ENCODE results near the gene TBX22. TPM values are rescaled to one million over a fixed set of nuclear protein-coding genes. Genes with fewer than 3 reads are reported as not detected.
"Not testable (repeated sequence)": the region's sequence is repeated elsewhere in the genome, so short reads cannot be mapped to it uniquely, and the experiment has no call there.

TBX22 gene, protein sequence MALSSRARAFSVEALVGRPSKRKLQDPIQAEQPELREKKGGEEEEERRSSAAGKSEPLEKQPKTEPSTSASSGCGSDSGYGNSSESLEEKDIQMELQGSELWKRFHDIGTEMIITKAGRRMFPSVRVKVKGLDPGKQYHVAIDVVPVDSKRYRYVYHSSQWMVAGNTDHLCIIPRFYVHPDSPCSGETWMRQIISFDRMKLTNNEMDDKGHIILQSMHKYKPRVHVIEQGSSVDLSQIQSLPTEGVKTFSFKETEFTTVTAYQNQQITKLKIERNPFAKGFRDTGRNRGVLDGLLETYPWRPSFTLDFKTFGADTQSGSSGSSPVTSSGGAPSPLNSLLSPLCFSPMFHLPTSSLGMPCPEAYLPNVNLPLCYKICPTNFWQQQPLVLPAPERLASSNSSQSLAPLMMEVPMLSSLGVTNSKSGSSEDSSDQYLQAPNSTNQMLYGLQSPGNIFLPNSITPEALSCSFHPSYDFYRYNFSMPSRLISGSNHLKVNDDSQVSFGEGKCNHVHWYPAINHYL
- total RNA-seq: under 1 TPM; 0.06 to 0.30 TPM
- under 1 TPM; 0.21 to 0.24 TPM for polyA plus RNA-seq (ENCODE audit: insufficient read length in 2 of 2)
- long read RNA-seq, donor 1: 0 reads
- long read RNA-seq, donor 2: 0 reads
- long read RNA-seq, donor 3: 0 reads
- long read RNA-seq, donor 4: 0 reads

DNA sequence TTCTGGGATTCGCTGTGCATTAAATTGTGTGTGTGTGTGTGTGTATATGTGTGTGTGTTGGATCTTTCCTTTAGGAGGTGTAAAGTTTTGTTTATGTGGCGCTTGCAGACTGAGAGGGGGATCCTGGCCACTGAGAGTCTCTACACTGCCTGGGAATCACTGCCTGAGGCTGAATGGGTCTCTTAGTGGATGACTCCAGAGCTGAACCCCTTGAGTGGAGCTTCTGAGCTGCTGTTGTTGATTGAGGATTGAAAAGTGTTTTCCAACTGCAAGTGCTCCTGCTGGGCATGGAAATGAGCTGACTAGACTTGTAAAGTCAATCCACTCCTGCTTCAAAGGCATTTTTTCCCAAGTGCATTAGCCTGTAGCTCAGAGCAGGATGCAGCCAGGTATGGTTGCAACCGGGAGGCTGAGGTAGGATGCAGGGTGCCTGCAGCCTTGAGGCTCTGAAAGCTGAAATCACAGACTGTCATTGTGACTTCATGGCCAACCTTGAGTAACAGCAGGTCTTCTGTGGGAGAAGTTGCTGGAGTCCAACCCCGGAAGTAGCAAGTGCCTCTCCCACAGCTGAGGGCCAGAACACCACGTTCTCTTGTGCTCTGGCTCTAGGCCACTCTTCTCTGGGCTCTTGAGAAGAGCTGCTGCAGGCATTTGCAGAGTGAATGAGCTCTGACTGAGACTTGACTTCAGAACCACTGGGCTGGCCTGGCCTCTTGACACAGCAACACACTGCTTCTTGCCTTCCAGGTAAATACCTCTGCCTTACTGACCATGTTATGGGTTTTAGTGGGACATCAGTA is at the start of gene TBX22:
TSS of gene TBX22 (plus strand) at position 613 of the 800 bp plus-strand sequence. CDS start 7,517 bp downstream, outside the sequence.
- DNase-seq (ENCODE audit: low read depth in 4 of 6, low spot score in 6 of 6): no peak
- H3K27ac ChIP-seq (ENCODE audit: low read depth, low read length): no peak within 1 kb of the TSS
- no peaks in the 10 kb centered on the region for H3K36me3 ChIP-seq (ENCODE audit: control insufficient read depth, insufficient read depth, low read length)
- H3K4me3 ChIP-seq (ENCODE audit: low read depth, low read length): no peak within 1 kb of the TSS
- peaks cover 7% of the 10 kb centered on the region for H3K27me3 ChIP-seq (ENCODE audit: control insufficient read depth, insufficient read depth, low read length)
- H3K9me3 ChIP-seq (ENCODE audit: control insufficient read depth, insufficient read depth, low read length): no peaks in the 10 kb centered on the region
- no peaks in the 10 kb centered on the region for H3K4me1 ChIP-seq (ENCODE audit: control insufficient read depth, insufficient read depth, low read length)
- 39% methylated on average over 5 of the region's 5 CpGs for WGBS (ENCODE audit: insufficient coverage)

DNA sequence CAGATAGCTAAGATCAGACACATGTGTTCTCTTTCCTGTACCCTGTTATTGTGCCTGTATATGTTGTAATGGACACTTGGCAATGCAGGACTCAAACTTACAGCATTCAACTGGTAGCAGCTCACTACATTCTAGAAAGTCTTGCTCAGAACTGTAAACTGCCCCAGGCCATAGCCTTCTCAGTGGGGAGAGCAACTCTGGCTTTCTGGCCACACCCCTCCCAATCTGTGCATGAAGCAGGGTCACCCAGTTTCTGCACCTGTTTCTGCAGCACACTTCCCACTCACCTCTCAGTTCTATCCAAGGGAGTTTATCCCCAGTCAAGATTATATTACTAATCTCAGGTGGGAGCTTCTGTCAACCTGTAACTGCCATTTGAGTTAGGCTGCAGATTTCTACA is 38.9 kb upstream of the TBX22 start:
- DNase-seq (ENCODE audit: low read depth in 4 of 6, low spot score in 6 of 6): no peak
- H3K27me3 ChIP-seq (ENCODE audit: control insufficient read depth, insufficient read depth, low read length): no peaks in the 10 kb centered on the region
- H3K4me3 ChIP-seq (ENCODE audit: low read depth, low read length): no peak overlapping the region
- no peaks in the 10 kb centered on the region for H3K4me1 ChIP-seq (ENCODE audit: control insufficient read depth, insufficient read depth, low read length)
- H3K9me3 ChIP-seq (ENCODE audit: control insufficient read depth, insufficient read depth, low read length): no peaks in the 10 kb centered on the region
- H3K36me3 ChIP-seq (ENCODE audit: control insufficient read depth, insufficient read depth, low read length): no peaks in the 10 kb centered on the region
- H3K27ac ChIP-seq (ENCODE audit: low read depth, low read length): no peak overlapping the region

DNA sequence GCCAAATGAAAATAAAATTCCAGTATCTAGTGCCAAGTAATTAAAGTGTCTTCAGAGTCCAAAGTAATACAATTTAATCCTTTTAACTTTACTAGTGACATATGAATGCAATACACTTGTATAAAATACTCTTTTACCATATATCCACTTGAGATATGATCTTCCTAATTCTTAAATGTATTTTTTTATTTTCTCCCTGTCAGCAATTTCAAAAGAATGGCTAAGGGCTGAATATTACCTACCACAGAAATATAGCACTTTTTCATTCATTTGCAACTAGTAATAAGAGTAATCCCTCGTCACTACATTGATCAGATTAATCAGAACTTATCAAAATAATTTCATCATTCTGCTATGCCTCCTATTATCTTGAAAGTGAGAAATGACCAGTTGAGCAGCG is 10.1 kb upstream of the TBX22 start:
- Histone ChIP-seq H3K4me3 (ENCODE audit: low read depth, low read length) (no peak overlapping the region), H3K27me3 (ENCODE audit: control insufficient read depth, insufficient read depth, low read length) (no peaks in the 10 kb centered on the region), H3K27ac (ENCODE audit: low read depth, low read length) (no peak overlapping the region), H3K4me1 (ENCODE audit: control insufficient read depth, insufficient read depth, low read length) (no peaks in the 10 kb centered on the region), H3K9me3 (ENCODE audit: control insufficient read depth, insufficient read depth, low read length) (no peaks in the 10 kb centered on the region), H3K36me3 (ENCODE audit: control insufficient read depth, insufficient read depth, low read length) (no peaks in the 10 kb centered on the region)
- WGBS (ENCODE audit: insufficient coverage): 57% methylated on average over 1 of the region's 2 CpGs
- DNase-seq (ENCODE audit: low read depth in 4 of 6, low spot score in 6 of 6): no peak

DNA sequence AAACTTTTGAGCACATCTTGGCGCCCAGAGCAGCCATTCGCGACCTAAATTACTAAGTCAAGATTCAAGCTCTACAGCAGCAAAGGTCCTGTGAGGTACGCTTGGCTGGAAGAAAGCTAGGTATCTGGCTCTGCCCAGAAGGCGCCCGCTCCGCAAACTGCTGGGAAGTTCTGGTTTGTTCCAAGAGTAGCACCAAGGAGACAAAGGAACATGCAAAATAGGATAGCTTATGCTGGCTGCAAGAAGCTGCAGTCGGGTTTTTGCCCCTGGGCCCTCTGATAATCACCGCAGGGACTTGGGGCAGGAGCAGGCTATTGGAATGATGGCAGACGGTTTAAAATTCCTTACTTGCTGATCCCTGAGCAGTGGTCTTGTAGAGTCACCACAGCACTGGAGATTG is 3.0 kb upstream of the TBX22 start:
- 69% methylated on average over 10 of the region's 10 CpGs for WGBS (ENCODE audit: insufficient coverage)
- Histone ChIP-seq H3K36me3 (ENCODE audit: control insufficient read depth, insufficient read depth, low read length) (no peaks in the 10 kb centered on the region), H3K4me3 (ENCODE audit: low read depth, low read length) (no peak overlapping the region), H3K4me1 (ENCODE audit: control insufficient read depth, insufficient read depth, low read length) (no peaks in the 10 kb centered on the region), H3K27me3 (ENCODE audit: control insufficient read depth, insufficient read depth, low read length) (peaks cover 7% of the 10 kb centered on the region), H3K9me3 (ENCODE audit: control insufficient read depth, insufficient read depth, low read length) (no peaks in the 10 kb centered on the region), H3K27ac (ENCODE audit: low read depth, low read length) (no peak overlapping the region)
- no peak for DNase-seq (ENCODE audit: low read depth in 4 of 6, low spot score in 6 of 6)

DNA sequence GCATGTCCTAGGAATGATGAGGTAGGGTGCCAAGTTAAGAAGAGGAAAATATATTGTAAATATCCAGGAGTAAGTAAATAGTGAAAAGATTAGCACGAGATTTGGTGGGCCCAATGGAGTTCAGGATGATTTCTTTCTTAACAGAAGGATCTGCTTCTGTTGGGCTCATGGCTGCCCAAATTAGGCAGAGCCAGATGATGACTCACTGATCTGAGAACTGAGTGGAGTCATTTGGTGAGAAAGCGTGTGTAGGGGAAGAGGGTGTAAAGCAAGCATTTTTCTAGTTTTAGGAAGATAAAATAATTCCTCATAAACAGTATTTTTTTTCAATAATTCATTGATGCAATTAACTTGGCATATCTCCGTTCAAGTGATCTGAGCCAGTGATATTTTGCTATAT is 1.6 kb downstream of the TBX22 start:
- 23% methylated on average over 1 of the region's 3 CpGs for WGBS (ENCODE audit: insufficient coverage)
- Histone ChIP-seq H3K4me3 (ENCODE audit: low read depth, low read length) (no peak overlapping the region), H3K36me3 (ENCODE audit: control insufficient read depth, insufficient read depth, low read length) (no peaks in the 10 kb centered on the region), H3K4me1 (ENCODE audit: control insufficient read depth, insufficient read depth, low read length) (no peaks in the 10 kb centered on the region), H3K9me3 (ENCODE audit: control insufficient read depth, insufficient read depth, low read length) (no peaks in the 10 kb centered on the region), H3K27me3 (ENCODE audit: control insufficient read depth, insufficient read depth, low read length) (peaks cover 7% of the 10 kb centered on the region), H3K27ac (ENCODE audit: low read depth, low read length) (no peak overlapping the region)
- DNase-seq (ENCODE audit: low read depth in 4 of 6, low spot score in 6 of 6): no peak

DNA sequence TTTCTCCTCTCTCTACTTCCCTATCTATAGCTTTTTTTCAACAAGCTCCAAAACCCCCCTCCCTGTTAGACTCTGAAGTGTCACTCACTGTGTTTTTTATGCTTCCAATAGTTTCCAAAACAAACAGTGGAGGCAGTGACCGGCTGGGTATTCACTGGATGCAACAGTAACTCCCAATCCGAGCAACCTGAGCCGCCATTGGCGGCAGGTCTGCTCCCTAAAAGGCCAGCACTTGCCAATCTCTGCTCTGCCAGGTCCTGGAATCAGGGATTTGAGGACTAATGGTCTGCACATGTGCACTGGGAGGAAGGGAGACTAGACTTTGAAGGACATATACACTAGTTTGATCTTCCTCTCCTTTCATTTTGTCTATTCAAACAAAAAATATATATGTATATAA is 7.1 kb downstream of the TBX22 start:
- Histone ChIP-seq H3K36me3 (ENCODE audit: control insufficient read depth, insufficient read depth, low read length) (no peaks in the 10 kb centered on the region), H3K27ac (ENCODE audit: low read depth, low read length) (no peak overlapping the region), H3K9me3 (ENCODE audit: control insufficient read depth, insufficient read depth, low read length) (no peaks in the 10 kb centered on the region), H3K4me3 (ENCODE audit: low read depth, low read length) (no peak overlapping the region), H3K27me3 (ENCODE audit: control insufficient read depth, insufficient read depth, low read length) (peaks cover 14% of the 10 kb centered on the region), H3K4me1 (ENCODE audit: control insufficient read depth, insufficient read depth, low read length) (peaks cover 8% of the 10 kb centered on the region)
- WGBS (ENCODE audit: insufficient coverage): 30% methylated on average over 4 of the region's 4 CpGs
- DNase-seq (ENCODE audit: low read depth in 4 of 6, low spot score in 6 of 6): peak in 2 of 6 donors; percentile 8 to 12

DNA sequence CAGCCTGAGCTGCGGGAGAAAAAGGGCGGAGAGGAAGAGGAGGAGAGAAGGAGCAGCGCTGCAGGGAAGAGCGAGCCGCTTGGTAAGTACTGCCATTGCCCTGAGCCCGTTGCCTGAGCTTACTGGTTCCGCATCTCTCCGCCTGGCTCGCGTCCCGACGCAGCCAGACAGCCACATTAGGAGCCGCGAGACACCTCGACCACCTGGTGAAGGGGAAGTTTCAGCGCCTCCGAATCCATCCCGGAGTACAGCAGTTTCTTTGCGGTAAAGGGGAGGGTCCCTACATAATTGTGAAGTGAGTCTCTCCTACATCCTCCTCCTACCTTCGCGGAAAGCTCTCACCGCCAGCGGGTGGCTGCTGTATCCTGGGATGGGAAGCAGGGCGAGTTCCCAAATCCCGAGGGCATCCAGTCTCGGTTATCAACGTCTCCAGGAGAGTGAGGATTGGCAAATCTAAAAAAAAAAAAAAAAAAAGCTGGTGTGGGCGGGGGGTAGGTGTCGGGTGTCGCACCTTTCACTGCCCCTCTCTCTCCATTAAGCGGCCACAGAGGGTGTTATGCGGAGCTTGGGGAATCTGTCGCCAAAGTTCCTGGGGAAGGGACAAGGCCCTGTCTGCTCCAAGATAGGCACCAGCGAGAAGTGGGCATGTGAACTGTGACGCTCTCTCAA is 7.9 kb downstream of the TBX22 start:
- no peak overlapping the region for H3K27ac ChIP-seq (ENCODE audit: low read depth, low read length)
- 20% methylated on average over 23 of the region's 35 CpGs for WGBS (ENCODE audit: insufficient coverage)
- peaks cover 14% of the 10 kb centered on the region for H3K27me3 ChIP-seq (ENCODE audit: control insufficient read depth, insufficient read depth, low read length)
- no peaks in the 10 kb centered on the region for H3K9me3 ChIP-seq (ENCODE audit: control insufficient read depth, insufficient read depth, low read length)
- no peaks in the 10 kb centered on the region for H3K36me3 ChIP-seq (ENCODE audit: control insufficient read depth, insufficient read depth, low read length)
- H3K4me3 ChIP-seq (ENCODE audit: low read depth, low read length): peak overlapping the region; percentile 29
- peaks cover 8% of the 10 kb centered on the region for H3K4me1 ChIP-seq (ENCODE audit: control insufficient read depth, insufficient read depth, low read length)
- DNase-seq (ENCODE audit: low read depth in 4 of 6, low spot score in 6 of 6): peak in 2 of 6 donors; percentile 41 to 52

DNA sequence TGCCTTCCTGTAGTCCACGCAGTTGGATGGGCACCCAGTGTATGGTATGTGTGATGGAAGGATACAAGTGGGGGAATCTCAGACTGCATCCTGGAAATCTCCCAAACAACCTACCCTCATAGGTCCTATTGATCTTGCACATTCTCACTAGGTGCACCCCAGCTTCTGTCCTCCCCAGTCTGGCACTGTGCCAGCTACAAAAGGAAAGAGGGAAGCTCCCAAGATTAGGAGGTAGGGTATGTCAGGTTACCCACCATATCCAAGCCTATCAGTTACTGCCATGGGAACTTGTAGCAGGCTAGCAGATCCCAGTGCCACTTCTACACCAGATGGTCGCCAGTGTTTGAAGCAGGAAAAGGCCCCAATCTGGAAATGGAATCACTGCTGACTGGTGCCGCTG is 11.6 kb downstream of the TBX22 start:
- Histone ChIP-seq H3K4me3 (ENCODE audit: low read depth, low read length) (no peak overlapping the region), H3K36me3 (ENCODE audit: control insufficient read depth, insufficient read depth, low read length) (no peaks in the 10 kb centered on the region), H3K27me3 (ENCODE audit: control insufficient read depth, insufficient read depth, low read length) (peaks cover 14% of the 10 kb centered on the region), H3K9me3 (ENCODE audit: control insufficient read depth, insufficient read depth, low read length) (no peaks in the 10 kb centered on the region), H3K4me1 (ENCODE audit: control insufficient read depth, insufficient read depth, low read length) (peaks cover 8% of the 10 kb centered on the region), H3K27ac (ENCODE audit: low read depth, low read length) (no peak overlapping the region)
- no peak for DNase-seq (ENCODE audit: low read depth in 4 of 6, low spot score in 6 of 6)
- WGBS (ENCODE audit: insufficient coverage): 60% methylated on average over 2 of the region's 3 CpGs

DNA sequence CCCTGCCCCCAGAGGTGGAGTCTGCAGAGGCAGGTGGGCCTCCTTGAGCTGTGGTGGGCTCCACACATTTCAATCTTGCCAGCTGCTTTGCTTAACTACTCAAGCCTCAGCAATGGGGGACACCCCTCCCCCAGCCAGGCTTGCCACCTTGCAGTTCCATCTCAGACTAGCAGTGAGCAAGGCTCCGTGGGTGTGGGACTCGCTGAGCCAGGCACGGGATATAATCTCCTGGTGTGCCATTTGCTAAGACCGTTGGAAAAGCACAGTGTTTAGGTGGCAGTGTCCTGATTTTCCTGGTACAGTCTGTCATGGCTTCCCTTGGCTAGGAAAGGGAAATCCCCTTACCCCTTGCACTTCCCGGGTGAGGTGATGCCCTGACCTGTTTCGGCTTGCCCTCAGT is 51.6 kb downstream of the TBX22 start:
- not testable (repeated sequence) for H3K27ac ChIP-seq (ENCODE audit: low read depth, low read length); DNase-seq (ENCODE audit: low read depth in 4 of 6, low spot score in 6 of 6); H3K27me3 ChIP-seq (ENCODE audit: control insufficient read depth, insufficient read depth, low read length); H3K4me1 ChIP-seq (ENCODE audit: control insufficient read depth, insufficient read depth, low read length); H3K36me3 ChIP-seq (ENCODE audit: control insufficient read depth, insufficient read depth, low read length); H3K4me3 ChIP-seq (ENCODE audit: low read depth, low read length); H3K9me3 ChIP-seq (ENCODE audit: control insufficient read depth, insufficient read depth, low read length)
- WGBS (ENCODE audit: insufficient coverage): 63% methylated on average over 4 of the region's 6 CpGs

Measured in spinal cord (tissue), 10 donors.